Neuronal stem cell (in vitro differentiated cells): Measurements from ENCODE around the gene HSPA1L.

Experiments
- DNase-seq: peaks from one replicate; pipeline ENCODE4 v3.0.0-alpha.2; 2013; ENCODE audit warnings: low spot score
- H2AFZ ChIP-seq: one replicate; pipeline ENCODE4 v1.6.1; 2013; ENCODE audit warnings: mild to moderate bottlenecking, low read length, inconsistent platforms
- H2AK5ac ChIP-seq: 2 replicates; pipeline ENCODE4 v1.6.1; 2013; ENCODE audit warnings: low read depth, mild to moderate bottlenecking, inconsistent platforms, low read length, moderate library complexity, mixed read lengths
- H2BK120ac ChIP-seq: 2 replicates; pipeline ENCODE4 v1.6.1; 2013; ENCODE audit warnings: low read depth, mild to moderate bottlenecking, inconsistent platforms, low read length, moderate library complexity, mixed read lengths
- H2BK12ac ChIP-seq: one replicate; pipeline ENCODE4 v1.6.1; 2013; ENCODE audit warnings: low read length, inconsistent platforms
- H2BK15ac ChIP-seq: 2 replicates; pipeline ENCODE4 v1.6.1; 2013; ENCODE audit warnings: mild to moderate bottlenecking, low read length, inconsistent platforms, mixed read lengths
- H2BK5ac ChIP-seq: one replicate; pipeline ENCODE4 v1.6.1; 2013; ENCODE audit warnings: inconsistent platforms, mild to moderate bottlenecking, low read length, moderate library complexity
- H3K14ac ChIP-seq: one replicate; pipeline ENCODE4 v1.6.1; 2013; ENCODE audit warnings: low read length, inconsistent platforms
- H3K18ac ChIP-seq: 2 replicates; pipeline ENCODE4 v1.6.1; 2013; ENCODE audit warnings: low read length, inconsistent platforms
- H3K23ac ChIP-seq: 2 replicates; pipeline ENCODE4 v1.6.1; 2013; ENCODE audit warnings: low read depth, mild to moderate bottlenecking, mixed read lengths, low read length, inconsistent platforms; ENCODE audit not compliant: poor library complexity
- H3K27ac ChIP-seq: replicated peaks from 3 replicates; pipeline ENCODE4 v1.5.1; 2013; ENCODE audit warnings: low read length, inconsistent platforms
- H3K27me3 ChIP-seq, 3 experiments: 2 replicates each; pipeline ENCODE4 v1.6.1; 2013; ENCODE audit warnings: low read length in 3 of 3, mild to moderate bottlenecking in 2 of 3, inconsistent platforms in 1 of 3, low read depth in 1 of 3, mixed read lengths in 1 of 3, moderate library complexity in 1 of 3; ENCODE audit not compliant: control insufficient read depth in 3 of 3, insufficient read depth in 3 of 3
- H3K36me3 ChIP-seq, 2 donors: replicated peaks in 1 of 2; 2 replicates each; pipeline ENCODE4 v1.6.1; 2013; ENCODE audit warnings: low read length in 2 of 2; ENCODE audit not compliant: control insufficient read depth in 2 of 2, insufficient read depth in 2 of 2
- H3K4ac ChIP-seq: 2 replicates; pipeline ENCODE4 v1.6.1; 2013; ENCODE audit warnings: inconsistent platforms, mild to moderate bottlenecking, low read length, moderate library complexity
- H3K4me1 ChIP-seq, 2 donors: 1 replicate in 1 of 2; 2 replicates in 1 of 2; pipeline ENCODE4 v1.6.1; 2013; ENCODE audit warnings: low read length in 2 of 2, low read depth in 1 of 2; ENCODE audit not compliant: control insufficient read depth in 2 of 2, insufficient read depth in 1 of 2
- H3K4me2 ChIP-seq: one replicate; pipeline ENCODE4 v1.6.1; 2013; ENCODE audit warnings: mild to moderate bottlenecking, low read length, inconsistent platforms; ENCODE audit not compliant: insufficient read depth, poor library complexity, severe bottlenecking
- H3K4me3 ChIP-seq, 2 donors: 2 replicates each; pipeline ENCODE4 v1.5.1; 2013; ENCODE audit warnings: low read length in 2 of 2, mild to moderate bottlenecking in 2 of 2, inconsistent platforms in 1 of 2, moderate library complexity in 1 of 2
- H3K79me1 ChIP-seq: one replicate; pipeline ENCODE4 v1.6.1; 2013; ENCODE audit warnings: low read depth, mild to moderate bottlenecking, inconsistent platforms, low read length, moderate library complexity
- H3K9ac ChIP-seq: one replicate; pipeline ENCODE4 v1.6.1; 2013; ENCODE audit warnings: mild to moderate bottlenecking, low read depth, low read length, inconsistent platforms; ENCODE audit not compliant: poor library complexity
- H3K9me3 ChIP-seq, 2 donors: replicated peaks in 1 of 2; 2 replicates each; pipeline versions ENCODE3 to v1.6.1; 2013; ENCODE audit warnings: low read length in 2 of 2, mild to moderate bottlenecking in 2 of 2, inconsistent platforms in 1 of 2, low read depth in 1 of 2, mixed read lengths in 1 of 2, moderate library complexity in 1 of 2; ENCODE audit not compliant: control insufficient read depth in 2 of 2, insufficient read depth in 1 of 2
- H4K8ac ChIP-seq: one replicate; pipeline ENCODE4 v1.6.1; 2013; ENCODE audit warnings: low read depth, mild to moderate bottlenecking, inconsistent platforms, low read length, moderate library complexity
- H4K91ac ChIP-seq: one replicate; pipeline ENCODE4 v1.6.1; 2013; ENCODE audit warnings: low read length, low read depth, mild to moderate bottlenecking, inconsistent platforms; ENCODE audit not compliant: poor library complexity
- WGBS, 2 donors: extraction: QIAGEN DNeasy Blood & Tissue Kit; methylation state at CpG; one replicate each; pipeline ENCODE4 v1.1.7; 2013; ENCODE audit warnings: missing lambda C conversion rate in 2 of 2, mixed read lengths in 1 of 2; ENCODE audit not compliant: insufficient read length in 2 of 2, insufficient replicate concordance in 1 of 2; ENCODE audit errors: extremely low coverage in 2 of 2; 5-methylcytosine and 5-hydroxymethylcytosine counted together

Gene HSPA1L

GRCh38 chr6:31776485-31776988, 38.5 kb downstream of the HSPA1L start:
- peaks cover 4 to 8% of the 10 kb centered on the region in 2 donors for H3K4me1 ChIP-seq
- peaks cover 28 to 41% of the 10 kb centered on the region in 2 donors for H3K36me3 ChIP-seq
- no peak overlapping the region for H3K27ac ChIP-seq
- no peaks in the 10 kb centered on the region for H3K9me3 ChIP-seq
- no peaks in the 10 kb centered on the region for H3K79me1 ChIP-seq
- no peak overlapping the region for H2BK120ac ChIP-seq
- peak overlapping the region; percentile 53 for H2BK5ac ChIP-seq
- WGBS, 2 donors: no CpG with 5 or more reads among the region's 14 CpGs
- H3K27me3 ChIP-seq: no peaks in the 10 kb centered on the region
- peak overlapping the region; percentile 21 for H3K9ac ChIP-seq
- no peak for DNase-seq
- peak overlapping the region; percentile 86 for H2BK15ac ChIP-seq
- peak overlapping the region; percentile 47 for H3K14ac ChIP-seq
- peak overlapping the region; percentile 93 for H3K23ac ChIP-seq
- peak overlapping the region; percentile 11 for H3K4me2 ChIP-seq
- no peak overlapping the region for H4K91ac ChIP-seq
- no peak overlapping the region for H2AFZ ChIP-seq
- H4K8ac ChIP-seq: no peak overlapping the region
- peak overlapping the region; percentile 80 for H3K18ac ChIP-seq
- H3K4ac ChIP-seq: no peak overlapping the region
- H2BK12ac ChIP-seq: no peak overlapping the region
- H2AK5ac ChIP-seq: peak overlapping the region; percentile 81
- no peak overlapping the region for H3K4me3 ChIP-seq

- H2BK12ac ChIP-seq: no peak overlapping the region
- no peak overlapping the region for H4K8ac ChIP-seq
- H3K27ac ChIP-seq: no peak overlapping the region
- H3K18ac ChIP-seq: no peak overlapping the region
- H3K4me2 ChIP-seq: no peak overlapping the region
- H3K4me1 ChIP-seq: peaks cover 4 to 8% of the 10 kb centered on the region in 2 donors
- no CpG with 5 or more reads among the region's 32 CpGs for WGBS, 2 donors
- no peaks in the 10 kb centered on the region for H3K9me3 ChIP-seq
- peak overlapping the region; percentile 72 for H3K9ac ChIP-seq
- H3K79me1 ChIP-seq: no peaks in the 10 kb centered on the region
- H3K36me3 ChIP-seq: peaks cover 23 to 35% of the 10 kb centered on the region in 2 donors
- no peak overlapping the region for H2AFZ ChIP-seq
- H2BK5ac ChIP-seq: no peak overlapping the region
- no peak overlapping the region for H3K4ac ChIP-seq
- no peak for DNase-seq
- H3K14ac ChIP-seq: peak overlapping the region; percentile 47
- no peak overlapping the region for H3K4me3 ChIP-seq
- peak overlapping the region; percentile 71 for H2AK5ac ChIP-seq
- no peak overlapping the region for H2BK120ac ChIP-seq
- no peaks in the 10 kb centered on the region for H3K27me3 ChIP-seq
- peak overlapping the region; percentile 93 for H3K23ac ChIP-seq
- peak overlapping the region; percentile 86 for H2BK15ac ChIP-seq
- no peak overlapping the region for H4K91ac ChIP-seq
These were observed 39.2 kb downstream of the HSPA1L start for GRCh38 chr6:31775633-31776484.

GRCh38 chr6:31775184-31775583, 39.9 kb downstream of the HSPA1L start:
- H3K36me3 ChIP-seq: peaks cover 16 to 28% of the 10 kb centered on the region in 2 donors
- H3K4ac ChIP-seq: no peak overlapping the region
- no peak overlapping the region for H3K9ac ChIP-seq
- no peak overlapping the region for H2BK15ac ChIP-seq
- H3K79me1 ChIP-seq: no peaks in the 10 kb centered on the region
- no CpG with 5 or more reads among the region's 4 CpGs for WGBS, 2 donors
- H2AK5ac ChIP-seq: no peak overlapping the region
- no peak overlapping the region for H2AFZ ChIP-seq
- H3K18ac ChIP-seq: peak overlapping the region; percentile 60
- no peak overlapping the region for H2BK12ac ChIP-seq
- no peaks in the 10 kb centered on the region for H3K9me3 ChIP-seq
- H3K4me2 ChIP-seq: no peak overlapping the region
- H3K27me3 ChIP-seq: no peaks in the 10 kb centered on the region
- H3K4me3 ChIP-seq: no peak overlapping the region
- H4K8ac ChIP-seq: no peak overlapping the region
- no peak overlapping the region for H3K27ac ChIP-seq
- peaks cover 4 to 8% of the 10 kb centered on the region in 2 donors for H3K4me1 ChIP-seq
- no peak overlapping the region for H2BK5ac ChIP-seq
- H4K91ac ChIP-seq: no peak overlapping the region
- no peak overlapping the region for H3K23ac ChIP-seq
- no peak for DNase-seq
- no peak overlapping the region for H2BK120ac ChIP-seq
- no peak overlapping the region for H3K14ac ChIP-seq

GRCh38 chr6:31771992-31772358, 43.1 kb downstream of the HSPA1L start:
- Histone ChIP-seq H4K8ac (no peak overlapping the region), H4K91ac (no peak overlapping the region), H3K4me1 (peaks cover 3 to 7% of the 10 kb centered on the region in 2 donors), H3K14ac (no peak overlapping the region), H3K27ac (no peak overlapping the region), H3K18ac (no peak overlapping the region), H3K27me3 (no peaks in the 10 kb centered on the region), H3K23ac (no peak overlapping the region), H2AFZ (no peak overlapping the region), H2BK15ac (no peak overlapping the region), H3K4me2 (no peak overlapping the region), H2BK12ac (no peak overlapping the region), H2BK5ac (no peak overlapping the region), H3K4me3 (no peak overlapping the region), H2AK5ac (no peak overlapping the region), H3K79me1 (no peaks in the 10 kb centered on the region), H3K4ac (no peak overlapping the region), H3K9ac (no peak overlapping the region), H3K36me3 (no peaks in the 10 kb centered on the region), H2BK120ac (no peak overlapping the region), H3K9me3 (peaks cover 0 to 1% of the 10 kb centered on the region in 2 donors)
- DNase-seq: no peak
- no CpG with 5 or more reads among the region's 4 CpGs for WGBS, 2 donors
